ENCODE measurements around the gene THAP8. TPM values are rescaled to one million over a fixed set of nuclear protein-coding genes. Genes with fewer than 3 reads are reported as not detected.
A peak's percentile ranks its signal among the peaks of the same experiment; 100 is the strongest.

THAP8 gene
- total RNA-seq, 2 experiments from 2014 or later = 0.38 to 0.53 TPM

- Histone ChIP-seq H3K27me3 (ENCODE audit: control insufficient read depth in 1 of 2, insufficient read depth in 2 of 2, low read length in 2 of 2) (no peaks in the 10 kb centered on the region), H3K4me3 (ENCODE audit: low read length) (no peak overlapping the region), H3K4me1 (ENCODE audit: insufficient read depth, low read length) (peaks cover 24% of the 10 kb centered on the region), H3K36me3 (ENCODE audit: insufficient read depth, low read length) (peaks cover 3% of the 10 kb centered on the region), H3K9me3 (ENCODE audit: control insufficient read depth in 1 of 2, insufficient read depth in 1 of 2, low read length in 2 of 2) (no peaks in the 10 kb centered on the region), H3K27ac (ENCODE audit: low read depth in 1 of 2, low read length in 2 of 2) (no peak overlapping the region)
- intact Hi-C loops (cut with DNase I, micrococcal nuclease) = loop anchor here (5.0 kb wide), 2 partner anchors 54 to 94 kb away; partner anchors contain the start of gene SDHAF1 (in 1 of the 2)
- Mint-ChIP-seq H3K27ac (peak overlapping the region; percentile 38), H3K36me3 (ENCODE audit: low read depth) (peaks cover 18% of the 10 kb centered on the region), H3K27me3 (no peaks in the 10 kb centered on the region), H3K4me1 (ENCODE audit: low read depth) (peaks cover 37% of the 10 kb centered on the region), H3K4me3 (peak overlapping the region; percentile 74), H3K9me3 (no peaks in the 10 kb centered on the region)
- ATAC-seq (ENCODE audit: poor library complexity) (no peak), DNase-seq (no peak)
- ChIA-PET CTCF (no interaction called here), POLR2A (no interaction called here)
- TF ChIP-seq CTCF (IDR thresholded peaks at IDR 0.05) = no peak
Measured at GRCh38 chr19:36051637-36052036, 2.4 kb downstream of the THAP8 start.

GRCh38 chr19:36051236-36051635, 2.8 kb downstream of the THAP8 start:
- CTCF ChIA-PET = no interaction called here
- Histone ChIP-seq H3K27ac (ENCODE audit: low read depth in 1 of 2, low read length in 2 of 2) (no peak overlapping the region), H3K4me3 (ENCODE audit: low read length) (no peak overlapping the region), H3K27me3 (ENCODE audit: control insufficient read depth in 1 of 2, insufficient read depth in 2 of 2, low read length in 2 of 2) (no peaks in the 10 kb centered on the region), H3K4me1 (ENCODE audit: insufficient read depth, low read length) (peaks cover 24% of the 10 kb centered on the region), H3K36me3 (ENCODE audit: insufficient read depth, low read length) (peaks cover 3% of the 10 kb centered on the region), H3K9me3 (ENCODE audit: control insufficient read depth in 1 of 2, insufficient read depth in 1 of 2, low read length in 2 of 2) (no peaks in the 10 kb centered on the region)
- Mint-ChIP-seq H3K27me3 (no peaks in the 10 kb centered on the region), H3K27ac (peak overlapping the region; percentile 38), H3K4me3 (peak overlapping the region; percentile 74), H3K4me1 (ENCODE audit: low read depth) (peaks cover 35% of the 10 kb centered on the region), H3K9me3 (no peaks in the 10 kb centered on the region), H3K36me3 (ENCODE audit: low read depth) (peaks cover 22% of the 10 kb centered on the region)
- ATAC-seq (ENCODE audit: poor library complexity) (no peak), DNase-seq (no peak)
- intact Hi-C loops (cut with DNase I, micrococcal nuclease) = loop anchor here (5.0 kb wide), 2 partner anchors 54 to 94 kb away; partner anchors contain the start of gene SDHAF1 (in 1 of the 2)
- TF ChIP-seq CTCF (IDR thresholded peaks at IDR 0.05) = no peak
- POLR2A ChIA-PET = no interaction called here

- no peak overlapping the region for H3K4me3 ChIP-seq (ENCODE audit: low read length)
- intact Hi-C loops (cut with DNase I, micrococcal nuclease) = no loop called here
- H3K27me3 Mint-ChIP-seq = no peaks in the 10 kb centered on the region
- peaks cover 21% of the 10 kb centered on the region for H3K4me1 Mint-ChIP-seq (ENCODE audit: low read depth)
- peaks cover 14% of the 10 kb centered on the region for H3K4me1 ChIP-seq (ENCODE audit: insufficient read depth, low read length)
- H3K9me3 ChIP-seq (ENCODE audit: control insufficient read depth in 1 of 2, insufficient read depth in 1 of 2, low read length in 2 of 2) = no peaks in the 10 kb centered on the region
- ChIA-PET CTCF (no interaction called here), POLR2A (no interaction called here)
- no peak overlapping the region for H3K27ac ChIP-seq (ENCODE audit: low read depth in 1 of 2, low read length in 2 of 2)
- peaks cover 3% of the 10 kb centered on the region for H3K36me3 ChIP-seq (ENCODE audit: insufficient read depth, low read length)
- no peak for DNase-seq
- peaks cover 24% of the 10 kb centered on the region for H3K36me3 Mint-ChIP-seq (ENCODE audit: low read depth)
- H3K4me3 Mint-ChIP-seq = no peak overlapping the region
- no peak for TF ChIP-seq CTCF (IDR thresholded peaks at IDR 0.05)
- H3K27me3 ChIP-seq (ENCODE audit: control insufficient read depth in 1 of 2, insufficient read depth in 2 of 2, low read length in 2 of 2) = no peaks in the 10 kb centered on the region
- no peak for ATAC-seq (ENCODE audit: poor library complexity)
- H3K9me3 Mint-ChIP-seq = no peaks in the 10 kb centered on the region
- no peak overlapping the region for H3K27ac Mint-ChIP-seq
Measured at GRCh38 chr19:36049080-36049698, 4.9 kb downstream of the THAP8 start.

Measured in CD4-positive, alpha-beta T cell (primary cell).